HCT116 (cell line): Measurements from ENCODE around the gene SMIM36. TPM values are rescaled to one million over a fixed set of nuclear protein-coding genes. Genes with fewer than 3 reads are reported as not detected.
A peak's percentile ranks its signal among the peaks of the same experiment; 100 is the strongest.

Experiments
- ATAC-seq: fragments of 200-7000 bp; cut with Tn5 transposase; 2 replicates; pipeline ENCODE4 v1.9.1; 2020; ENCODE audit warnings: mild to moderate bottlenecking, moderate library complexity
- BruUV-seq: library from RNA; stranded (reverse); fragments of 400-500 nt; replicated peaks from 2 replicates; lab custom pipeline; 2021; lab: Mats Ljungman, UMichigan
- CTCF ChIA-PET: fragments of 300-600 bp; sonication (Branson Sonifier 250); formaldehyde crosslinking; loops from one replicate; lab custom pipeline; 2021; ENCODE audit warnings: antibody characterized with exemption; lab: Charles Lee
- POLR2A ChIA-PET: fragments of 300-600, 350-600 bp; sonication (Branson Sonifier 250); formaldehyde crosslinking; loops from one replicate; lab custom pipeline; 2021; ENCODE audit warnings: antibody characterized with exemption; lab: Charles Lee
- RAD21 ChIA-PET, 2 experiments: fragments of 300-600 bp; sonication (Branson Sonifier 250); formaldehyde crosslinking; loops; one replicate each; lab custom pipeline; 2023; ENCODE audit warnings: low total read pairs in 2 of 2; ENCODE audit not compliant: uncharacterized antibody in 2 of 2, unreplicated experiment in 2 of 2, low non-redundant PET in 1 of 2; lab: Charles Lee
- DNase-seq: peaks from one replicate; pipeline ENCODE4 v3.0.0-alpha.2; 2010; ENCODE audit warnings: low read depth, low spot score
- H2AFZ ChIP-seq: fragments of 200-600 bp; shearing (Covaris generic), sonication (generic); 2 replicates; pipeline ENCODE4 v1.6.1; 2017; ENCODE audit warnings: low read depth, mixed run types, mixed read lengths, antibody characterized with exemption, low read length; ENCODE audit not compliant: poor library complexity, severe bottlenecking
- H3K27ac ChIP-seq: 2 replicates; pipeline ENCODE4 v1.5.1; 2012; ENCODE audit warnings: low read depth, low read length
- H3K27me3 ChIP-seq: fragments of 200-600 bp; sonication (generic); 2 replicates; pipeline ENCODE4 v1.6.1; 2016; ENCODE audit warnings: mixed run types, low read length, mixed read lengths; ENCODE audit not compliant: insufficient read depth
- H3K36me3 ChIP-seq, 2 experiments: fragments of 200-500 bp in 1 of 2; fragments of 200-600 bp in 1 of 2; sonication (Bioruptor generic) in 1 of 2; sonication (generic) in 1 of 2; 2 replicates each; pipeline versions ENCODE4 v1.5.1 to v1.6.1; 2014 to 2016; ENCODE audit warnings: low read length in 2 of 2, inconsistent platforms in 1 of 2, mixed read lengths in 1 of 2, mixed run types in 1 of 2; ENCODE audit not compliant: insufficient read depth in 2 of 2, control insufficient read depth in 1 of 2
- H3K4me1 ChIP-seq, 2 experiments: fragments of 200-600 bp in 1 of 2; sonication (generic) in 1 of 2; 2 replicates each; pipeline versions ENCODE4 v1.5.1 to v1.6.1; 2012 to 2017; ENCODE audit warnings: low read length in 2 of 2, inconsistent platforms in 1 of 2, mild to moderate bottlenecking in 1 of 2, mixed read lengths in 1 of 2, mixed run types in 1 of 2, moderate library complexity in 1 of 2; ENCODE audit not compliant: insufficient read depth in 2 of 2, control insufficient read depth in 1 of 2
- H3K4me2 ChIP-seq: fragments of 200-600 bp; sonication (generic); 2 replicates; pipeline ENCODE4 v1.6.1; 2017; ENCODE audit warnings: mixed run types, low read length, mixed read lengths
- H3K4me3 ChIP-seq, 2 experiments: fragments of 200-600 bp in 1 of 2; sonication (generic) in 1 of 2; replicated peaks in 1 of 2; 2 replicates each; pipeline ENCODE4 v1.5.1; 2011 to 2016; ENCODE audit warnings: low read length in 2 of 2, control low read depth in 1 of 2, low read depth in 1 of 2, mild to moderate bottlenecking in 1 of 2, mixed read lengths in 1 of 2, mixed run types in 1 of 2
- H3K79me2 ChIP-seq: fragments of 200-600 bp; sonication (generic); 2 replicates; pipeline ENCODE4 v1.6.1; 2017; ENCODE audit warnings: mild to moderate bottlenecking, mixed run types, low read length, moderate library complexity, mixed read lengths; ENCODE audit not compliant: insufficient read depth
- H3K9ac ChIP-seq: fragments of 200-600 bp; sonication (generic); 2 replicates; pipeline ENCODE4 v1.6.1; 2016; ENCODE audit warnings: low read length, mixed read lengths
- H3K9me2 ChIP-seq: fragments of 200-600 bp; sonication (generic), shearing (Covaris generic); 2 replicates; pipeline ENCODE4 v1.6.1; 2017; ENCODE audit warnings: mixed run types, mild to moderate bottlenecking, moderate library complexity; ENCODE audit not compliant: insufficient read depth
- H3K9me3 ChIP-seq, 2 experiments: fragments of 200-500 bp in 1 of 2; fragments of 200-600 bp in 1 of 2; sonication (Bioruptor generic) in 1 of 2; sonication (generic) in 1 of 2; 2 replicates each; pipeline ENCODE4 v1.6.1; 2014 to 2017; ENCODE audit warnings: low read length in 2 of 2, mixed read lengths in 2 of 2, inconsistent platforms in 1 of 2, low read depth in 1 of 2, mild to moderate bottlenecking in 1 of 2, mixed run types in 1 of 2, moderate library complexity in 1 of 2; ENCODE audit not compliant: control insufficient read depth in 1 of 2, insufficient read depth in 1 of 2
- H4K20me1 ChIP-seq: fragments of 200-600 bp; sonication (generic), shearing (Covaris generic); 2 replicates; pipeline ENCODE4 v1.6.1; 2017; ENCODE audit warnings: mixed run types, mild to moderate bottlenecking, moderate library complexity; ENCODE audit not compliant: insufficient read depth
- CBX3 ChIP-seq: IDR thresholded peaks from 2 replicates; pipeline ENCODE4 v1.6.1; 2012; ENCODE audit warnings: low read depth
- EZH2 ChIP-seq: fragments of 200-600 bp; sonication (generic); IDR thresholded peaks from 2 replicates; pipeline ENCODE4 v1.6.1; 2017; ENCODE audit warnings: antibody characterized with exemption, mixed run types
- FOSL1 ChIP-seq: IDR thresholded peaks from 2 replicates; pipeline ENCODE4 v1.6.1; 2012; ENCODE audit warnings: low read depth
- JUND ChIP-seq: IDR thresholded peaks from 2 replicates; pipeline ENCODE4 v1.6.1; 2012
- POLR2A ChIP-seq: IDR thresholded peaks from 2 replicates; pipeline ENCODE4 v1.7.0; 2011; ENCODE audit warnings: borderline replicate concordance; ENCODE audit not compliant: insufficient read depth, insufficient read length; ENCODE audit errors: extremely low read depth
- POLR2AphosphoS5 ChIP-seq: IDR thresholded peaks from 2 replicates; pipeline ENCODE4 v1.6.1; 2011; ENCODE audit warnings: mild to moderate bottlenecking, low read depth, low read length, moderate library complexity
- RAD21 ChIP-seq: IDR thresholded peaks from 2 replicates; pipeline ENCODE4 v1.6.1; 2012; ENCODE audit warnings: low read depth, mild to moderate bottlenecking
- SP1 ChIP-seq: IDR thresholded peaks from 2 replicates; pipeline ENCODE4 v1.6.1; 2012; ENCODE audit warnings: low read depth
- SRF ChIP-seq: IDR thresholded peaks from 2 replicates; pipeline ENCODE4 v1.6.1; 2012; ENCODE audit warnings: low read depth
- YY1 ChIP-seq: IDR thresholded peaks from 2 replicates; pipeline ENCODE4 v1.6.1; 2011; ENCODE audit warnings: low read length, low read depth, moderate library complexity, mild to moderate bottlenecking; ENCODE audit not compliant: insufficient replicate concordance; ENCODE audit errors: extremely low read depth
- ZFX ChIP-seq: fragments of 450-650 bp; IDR thresholded peaks from 2 replicates; pipeline ENCODE4 v1.6.1; 2017
- ZNF274 ChIP-seq: fragments of 200-500 bp; sonication (Bioruptor generic); IDR thresholded peaks from 2 replicates; pipeline ENCODE4 v1.6.1; 2014; ENCODE audit warnings: mild to moderate bottlenecking, low read depth, low read length, inconsistent platforms
- intact Hi-C: fragments of 100-400 bp; cut with micrococcal nuclease; formaldehyde crosslinking; loops from 2 replicates; pipeline ENCODE4 v1.10.0; 2022
- total RNA-seq: library from RNA; stranded (reverse); gene quantifications from one replicate; pipeline ENCODE4 v1.2.1, GENCODE V29; 2021; ENCODE audit not compliant: unreplicated experiment
- TF ChIP-seq, protein P1 (sequence below): IDR thresholded peaks from 2 replicates; pipeline ENCODE4 v1.6.1; 2012
- TF ChIP-seq, protein P2 (sequence below): IDR thresholded peaks from 2 replicates; pipeline ENCODE4 v1.6.1; 2011; ENCODE audit warnings: mild to moderate bottlenecking, low read length, moderate library complexity; ENCODE audit not compliant: insufficient replicate concordance; ENCODE audit errors: extremely low read depth
- TF ChIP-seq, protein P3 (sequence below), 3 experiments: fragments of 200-600 bp in 1 of 3; sonication (generic) in 1 of 3; IDR thresholded peaks in 2 of 3; conservative IDR thresholded peaks in 1 of 3; 2 replicates each; pipeline ENCODE4 v1.5.1; 2012 to 2017; ENCODE audit warnings: low read depth in 2 of 3, low read length in 2 of 3, antibody characterized with exemption in 1 of 3, borderline replicate concordance in 1 of 3, control low read depth in 1 of 3, mild to moderate bottlenecking in 1 of 3, mixed read lengths in 1 of 3, mixed run types in 1 of 3, moderate library complexity in 1 of 3; ENCODE audit not compliant: insufficient read depth in 1 of 3

Gene SMIM36
- total RNA-seq, 1 experiment from 2014 or later, result 0.37 TPM

DNA sequence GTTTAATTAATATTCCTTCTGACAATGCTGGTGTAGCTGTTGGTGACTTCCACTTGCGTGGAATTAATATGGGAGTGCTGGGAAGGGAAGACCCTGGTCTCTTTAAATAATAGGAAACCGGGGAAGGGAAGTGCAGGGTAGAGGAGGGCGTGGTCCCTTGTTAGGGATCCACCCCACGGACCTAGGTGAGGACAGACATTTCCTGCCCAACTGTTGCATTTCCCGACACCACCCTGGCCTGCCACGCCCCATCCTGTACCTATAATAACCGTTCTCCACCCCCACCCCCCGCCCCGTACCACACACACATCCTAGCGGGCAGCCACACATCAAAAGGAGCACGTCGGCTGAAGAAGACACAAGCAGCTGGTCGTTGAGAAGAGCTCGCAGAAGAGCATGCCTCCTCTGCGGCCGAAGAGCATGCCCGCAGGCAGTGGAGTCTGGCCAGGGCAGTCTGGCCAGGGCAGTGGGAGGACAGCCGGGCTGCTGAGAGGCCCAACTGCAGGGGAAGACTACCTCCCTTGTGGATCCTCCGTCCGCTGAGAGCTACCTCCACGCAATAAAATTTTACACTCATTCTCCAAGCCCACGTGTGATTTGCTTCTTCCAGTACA, 52.9 kb downstream of the SMIM36 start:
- Histone ChIP-seq H3K36me3 (no peaks in the 10 kb centered on the region), H3K9me3 (no peaks in the 10 kb centered on the region), H3K4me1 (peaks cover 0 to 18% of the 10 kb centered on the region in 2 experiments; a peak in 3 of 4 replicates), H3K27me3 (no peaks in the 10 kb centered on the region), H3K9ac (no peak overlapping the region), H3K79me2 (no peaks in the 10 kb centered on the region), H3K27ac (no peak overlapping the region), H3K4me2 (peak overlapping the region; percentile 38; the same call in 1 of the 2 replicates), H2AFZ (no peak overlapping the region), H3K9me2 (no peaks in the 10 kb centered on the region), H3K4me3 (no peak overlapping the region), H4K20me1 (no peaks in the 10 kb centered on the region)
- DNase-seq, result no peak
- BruUV-seq, result no TSS peak
- POLR2A ChIA-PET, result no interaction called here
- peak; percentile 32; the same call in 1 of the 2 replicates for ATAC-seq
- RAD21 ChIA-PET, result no interaction called here
- TF ChIP-seq SP1, result no peak
- no peak for TF ChIP-seq RAD21
- TF ChIP-seq ZFX, result no peak
- intact Hi-C loops, result no loop called here
- CTCF ChIA-PET, result no interaction called here

DNA sequence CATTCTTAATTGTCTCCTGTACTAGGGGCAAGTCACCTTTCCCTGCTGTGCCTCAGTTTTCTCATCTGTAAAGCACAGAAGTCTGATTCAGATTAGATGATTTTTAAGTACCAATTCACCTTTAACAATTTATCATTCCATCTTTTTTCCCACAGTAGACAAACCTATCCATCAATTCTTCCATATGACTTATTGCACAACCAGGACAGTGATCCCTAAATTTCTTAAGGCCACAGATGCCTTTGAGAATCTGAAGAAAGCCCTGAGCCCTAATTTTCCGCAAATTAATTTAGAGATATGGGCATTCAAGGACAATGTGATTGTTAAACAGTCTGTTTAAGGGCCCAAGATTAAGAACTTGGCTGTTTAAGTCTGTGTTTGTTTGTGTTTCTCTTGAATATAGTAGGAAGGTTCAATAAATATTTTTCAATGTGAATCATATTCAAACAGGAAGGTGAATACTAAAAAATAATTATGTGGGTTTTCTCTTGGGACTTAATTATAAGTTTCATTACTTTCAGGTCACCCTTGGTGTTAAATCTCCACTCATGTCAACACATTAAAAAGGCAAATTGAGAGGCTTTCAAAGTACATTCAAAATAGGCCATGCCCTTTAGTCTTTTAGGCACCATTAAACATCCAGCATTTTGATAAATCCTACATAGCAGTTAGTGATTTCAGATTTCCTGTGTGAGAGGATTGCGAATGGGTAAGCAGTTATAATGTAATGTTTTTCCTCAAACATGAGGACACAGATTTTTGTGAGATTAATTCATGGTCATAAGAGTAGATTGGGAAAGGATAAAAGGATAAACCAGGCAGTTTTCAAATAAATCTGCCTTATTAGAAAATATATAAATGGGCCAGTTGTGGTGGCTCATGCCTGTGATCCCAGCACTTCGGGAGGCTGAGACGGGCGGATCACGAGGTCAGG, 54.7 kb downstream of the SMIM36 start:
- H3K4me1 ChIP-seq, result peaks cover 0 to 29% of the 10 kb centered on the region in 2 experiments; a peak in 3 of 4 replicates
- CTCF ChIA-PET, result no interaction called here
- no peaks in the 10 kb centered on the region for H3K79me2 ChIP-seq
- no peak overlapping the region for H3K27ac ChIP-seq
- no peak overlapping the region for H2AFZ ChIP-seq
- no peak overlapping the region for H3K9ac ChIP-seq
- no peaks in the 10 kb centered on the region for H3K9me3 ChIP-seq
- no peaks in the 10 kb centered on the region for H3K36me3 ChIP-seq
- H3K9me2 ChIP-seq, result no peaks in the 10 kb centered on the region
- no peaks in the 10 kb centered on the region for H3K27me3 ChIP-seq
- no peak for DNase-seq
- H4K20me1 ChIP-seq, result no peaks in the 10 kb centered on the region
- no peak for ATAC-seq
- no TSS peak for BruUV-seq
- intact Hi-C loops, result no loop called here
- no peak overlapping the region for H3K4me2 ChIP-seq
- no peak overlapping the region for H3K4me3 ChIP-seq
- POLR2A ChIA-PET, result no interaction called here
- RAD21 ChIA-PET, result no interaction called here
- TF ChIP-seq POLR2A (no peak), SRF (no peak), JUND (no peak), ZNF274 (no peak), FOSL1 (no peak), YY1 (no peak), EZH2 (no peak), CBX3 (no peak), POLR2AphosphoS5 (no peak), ZFX (no peak)
- TF ChIP-seq, protein P1, sequence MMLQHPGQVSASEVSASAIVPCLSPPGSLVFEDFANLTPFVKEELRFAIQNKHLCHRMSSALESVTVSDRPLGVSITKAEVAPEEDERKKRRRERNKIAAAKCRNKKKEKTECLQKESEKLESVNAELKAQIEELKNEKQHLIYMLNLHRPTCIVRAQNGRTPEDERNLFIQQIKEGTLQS, result no peak
- TF ChIP-seq, protein P2, sequence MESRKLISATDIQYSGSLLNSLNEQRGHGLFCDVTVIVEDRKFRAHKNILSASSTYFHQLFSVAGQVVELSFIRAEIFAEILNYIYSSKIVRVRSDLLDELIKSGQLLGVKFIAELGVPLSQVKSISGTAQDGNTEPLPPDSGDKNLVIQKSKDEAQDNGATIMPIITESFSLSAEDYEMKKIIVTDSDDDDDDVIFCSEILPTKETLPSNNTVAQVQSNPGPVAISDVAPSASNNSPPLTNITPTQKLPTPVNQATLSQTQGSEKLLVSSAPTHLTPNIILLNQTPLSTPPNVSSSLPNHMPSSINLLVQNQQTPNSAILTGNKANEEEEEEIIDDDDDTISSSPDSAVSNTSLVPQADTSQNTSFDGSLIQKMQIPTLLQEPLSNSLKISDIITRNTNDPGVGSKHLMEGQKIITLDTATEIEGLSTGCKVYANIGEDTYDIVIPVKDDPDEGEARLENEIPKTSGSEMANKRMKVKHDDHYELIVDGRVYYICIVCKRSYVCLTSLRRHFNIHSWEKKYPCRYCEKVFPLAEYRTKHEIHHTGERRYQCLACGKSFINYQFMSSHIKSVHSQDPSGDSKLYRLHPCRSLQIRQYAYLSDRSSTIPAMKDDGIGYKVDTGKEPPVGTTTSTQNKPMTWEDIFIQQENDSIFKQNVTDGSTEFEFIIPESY, result no peak
- TF ChIP-seq, protein P3, sequence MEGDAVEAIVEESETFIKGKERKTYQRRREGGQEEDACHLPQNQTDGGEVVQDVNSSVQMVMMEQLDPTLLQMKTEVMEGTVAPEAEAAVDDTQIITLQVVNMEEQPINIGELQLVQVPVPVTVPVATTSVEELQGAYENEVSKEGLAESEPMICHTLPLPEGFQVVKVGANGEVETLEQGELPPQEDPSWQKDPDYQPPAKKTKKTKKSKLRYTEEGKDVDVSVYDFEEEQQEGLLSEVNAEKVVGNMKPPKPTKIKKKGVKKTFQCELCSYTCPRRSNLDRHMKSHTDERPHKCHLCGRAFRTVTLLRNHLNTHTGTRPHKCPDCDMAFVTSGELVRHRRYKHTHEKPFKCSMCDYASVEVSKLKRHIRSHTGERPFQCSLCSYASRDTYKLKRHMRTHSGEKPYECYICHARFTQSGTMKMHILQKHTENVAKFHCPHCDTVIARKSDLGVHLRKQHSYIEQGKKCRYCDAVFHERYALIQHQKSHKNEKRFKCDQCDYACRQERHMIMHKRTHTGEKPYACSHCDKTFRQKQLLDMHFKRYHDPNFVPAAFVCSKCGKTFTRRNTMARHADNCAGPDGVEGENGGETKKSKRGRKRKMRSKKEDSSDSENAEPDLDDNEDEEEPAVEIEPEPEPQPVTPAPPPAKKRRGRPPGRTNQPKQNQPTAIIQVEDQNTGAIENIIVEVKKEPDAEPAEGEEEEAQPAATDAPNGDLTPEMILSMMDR (IDR thresholded peaks at IDR 0.05 in 2 of 3, conservative IDR thresholded peaks at IDR 0.05 in 1 of 3; ENCODE audit: borderline replicate concordance in 1 of 3, insufficient read depth in 1 of 3, low read depth in 2 of 3, low read length in 2 of 3), result no peak
